NCI-H146 treated with DMSO at 0.1 percent for 48 hours (cell line): ENCODE results near the gene GRN.
"Not testable (repeated sequence)": the region's sequence is repeated elsewhere in the genome, so short reads cannot be mapped to it uniquely, and the experiment has no call there.

Experiments
- DNase-seq: peaks from one replicate; lab custom pipeline; 2025; ENCODE audit not compliant: unreplicated experiment; lab: John Stamatoyannopoulos, UW

The GRN gene

DNA sequence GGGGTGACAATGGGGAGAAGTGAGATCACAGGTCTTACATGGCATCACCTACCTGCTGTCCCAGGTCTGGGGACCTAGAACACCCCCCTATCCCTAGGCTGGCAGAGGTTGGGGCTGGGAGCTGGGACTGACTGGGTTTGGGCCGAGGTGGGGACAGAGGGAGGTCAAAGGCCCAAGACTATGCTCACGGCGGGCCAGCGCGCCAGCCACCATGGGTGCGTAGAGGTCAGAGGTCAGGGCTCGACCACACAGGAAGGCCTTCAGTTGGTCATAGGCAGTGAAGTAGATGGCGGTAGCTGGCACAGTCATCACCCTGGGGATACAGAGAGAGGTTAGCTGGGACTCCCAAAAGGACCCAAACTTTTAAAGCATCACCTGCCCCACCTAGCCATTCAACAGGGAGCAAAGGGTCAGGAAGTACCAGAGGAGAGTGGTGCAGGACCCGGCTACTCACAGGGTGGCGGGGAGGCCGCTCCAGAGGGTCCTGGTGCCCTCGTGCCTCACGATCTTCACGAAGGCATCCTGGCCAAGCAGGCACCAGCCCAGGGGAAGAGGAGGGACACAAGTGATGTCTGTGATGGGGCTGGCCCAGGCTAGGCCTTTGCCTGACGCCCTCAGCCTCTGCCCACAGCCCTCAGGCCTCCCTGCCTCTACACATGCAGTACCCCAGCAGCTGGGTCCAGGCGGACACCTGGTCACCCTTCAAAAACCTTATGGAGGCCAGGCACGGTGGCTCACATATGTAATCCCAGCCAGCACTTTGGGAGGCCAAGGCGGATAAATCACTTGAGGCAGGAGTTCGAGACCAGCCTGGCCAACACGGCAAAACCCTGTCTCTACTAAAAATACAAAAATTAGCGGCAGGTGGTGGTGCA lies 23.6 kb upstream of the GRN start:
- no peak for DNase-seq

DNA sequence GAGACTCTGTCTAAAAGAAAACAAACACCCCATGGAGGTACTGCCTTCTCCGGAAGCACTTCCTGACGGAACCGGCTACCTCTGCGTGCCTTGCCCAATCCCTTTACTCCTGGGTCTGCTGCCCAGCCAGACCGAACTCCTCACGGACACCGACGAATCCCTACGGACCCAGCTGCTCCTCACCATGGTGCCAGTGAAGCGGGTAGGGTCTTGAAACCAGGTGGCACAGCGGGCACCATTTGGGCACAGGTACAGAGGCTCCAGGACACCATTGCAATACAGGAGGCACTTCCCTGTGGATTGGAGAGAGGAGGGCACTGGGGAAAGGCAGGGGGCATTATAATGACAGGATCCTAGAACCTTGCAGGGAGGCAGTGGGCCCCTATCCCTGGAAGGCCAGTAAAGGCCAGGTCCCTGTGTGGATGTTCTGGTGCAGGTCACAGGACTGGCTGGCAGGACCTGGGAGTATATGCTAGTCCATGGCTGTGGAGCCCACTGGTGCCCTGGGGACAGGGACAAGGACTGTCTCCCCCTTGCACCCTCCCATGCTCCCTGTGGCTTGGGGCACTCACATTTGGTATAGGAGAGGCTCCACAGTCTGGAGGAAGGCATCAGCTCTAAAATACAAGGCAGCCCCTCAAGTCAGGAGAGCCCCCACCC lies 22.7 kb upstream of the GRN start:
- DNase-seq, result no peak

DNA sequence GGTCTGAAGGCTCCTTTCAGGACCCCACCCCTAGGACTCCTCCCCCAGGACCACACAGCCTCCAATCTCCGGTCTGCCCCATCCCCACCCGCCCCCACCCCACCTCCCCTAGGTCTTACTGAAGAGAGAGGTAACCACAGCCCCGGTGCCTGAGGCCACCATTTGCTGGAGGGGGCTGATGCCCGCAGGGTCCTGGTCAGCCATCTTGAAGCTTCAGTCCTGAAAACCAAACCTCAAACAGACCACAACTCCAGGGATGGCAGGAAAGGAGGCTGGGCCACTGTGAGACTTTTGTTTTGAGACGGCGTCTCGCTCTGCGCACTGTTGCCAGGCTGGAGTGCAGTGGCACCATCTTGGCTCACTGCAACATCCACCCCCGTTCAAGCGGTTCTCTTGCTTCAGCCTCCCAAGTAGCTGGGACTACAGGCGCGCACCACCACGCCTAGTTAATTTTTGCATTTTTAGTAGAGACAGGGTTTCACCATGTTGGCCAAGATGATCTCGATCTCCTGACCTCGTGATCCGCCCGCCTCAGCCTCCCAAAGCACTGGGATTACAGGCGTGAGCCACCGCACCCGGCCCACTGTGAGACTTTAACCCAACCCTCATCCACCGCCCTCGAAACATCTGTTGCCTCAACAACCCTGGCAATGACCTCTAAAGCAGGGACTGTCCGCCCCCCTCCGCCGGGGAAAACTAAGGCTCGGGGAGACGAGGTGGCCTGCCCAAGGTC lies 21.6 kb upstream of the GRN start:
- DNase-seq, result no peak

DNA sequence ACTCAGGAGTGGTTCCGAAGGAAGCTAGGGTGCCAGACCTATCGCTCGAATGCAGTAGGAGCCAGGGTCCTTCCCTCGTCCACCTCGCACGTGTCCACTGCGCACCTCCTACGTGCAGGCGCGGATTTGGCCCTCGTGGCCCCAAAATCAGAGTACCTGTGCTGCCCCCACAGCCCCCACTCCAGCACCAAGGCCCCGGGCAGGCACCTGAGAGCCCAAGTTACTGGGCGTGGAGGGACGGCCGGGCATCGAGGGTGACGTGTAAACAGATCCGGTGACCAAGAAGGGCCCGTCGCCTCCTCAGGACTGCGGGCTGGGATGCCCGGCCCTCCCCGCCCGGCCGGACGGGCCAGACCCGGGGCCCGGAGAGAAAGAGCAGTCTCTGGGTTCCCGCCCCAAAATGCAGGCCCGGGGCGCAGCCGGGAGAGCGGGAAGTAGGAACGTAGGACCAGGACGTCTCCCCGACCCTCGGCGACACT lies 21.0 kb upstream of the GRN start:
- no peak for DNase-seq

DNA sequence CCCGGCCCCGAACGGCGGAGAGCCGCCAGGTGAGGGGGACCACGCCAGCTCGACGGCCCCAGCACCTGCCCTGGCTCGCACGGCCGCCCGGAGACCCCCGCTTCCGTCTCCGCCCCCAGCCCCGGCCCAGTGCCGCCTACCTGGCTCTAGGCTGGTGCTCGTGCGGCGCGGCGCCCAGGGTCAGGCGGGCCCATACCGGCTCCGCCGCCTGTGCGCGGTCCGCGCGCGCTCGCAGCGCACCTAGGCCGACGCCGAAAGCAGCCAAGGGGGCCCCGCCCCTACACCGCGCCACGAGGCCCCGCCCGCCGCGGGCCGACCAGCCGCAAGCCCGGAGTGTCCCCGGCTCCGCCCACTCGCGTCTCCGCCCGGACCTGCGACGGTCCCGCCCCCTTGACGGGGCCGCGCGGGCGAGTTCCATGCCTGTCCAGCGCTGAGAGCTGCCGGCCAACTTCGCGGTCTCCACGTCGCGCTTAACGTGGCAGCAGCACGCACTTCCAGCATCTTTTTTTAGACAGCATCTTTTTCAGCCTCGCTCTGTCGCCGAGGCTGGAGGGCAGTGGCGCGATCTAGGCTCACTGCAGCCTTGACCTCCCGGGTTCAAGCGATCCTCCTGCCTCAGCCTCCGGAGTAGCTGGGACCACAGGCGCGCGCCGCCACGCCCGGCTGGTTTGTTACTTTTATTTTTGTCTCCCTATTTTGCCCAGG lies 20.4 kb upstream of the GRN start, which contains the start of gene SLC25A39:
Gene SLC25A39, minus strand, starts transcription at position 253 of the 705 bp plus-strand sequence. CDS start 1,261 bp downstream, outside the sequence.
- DNase-seq, result peak; percentile 62

DNA sequence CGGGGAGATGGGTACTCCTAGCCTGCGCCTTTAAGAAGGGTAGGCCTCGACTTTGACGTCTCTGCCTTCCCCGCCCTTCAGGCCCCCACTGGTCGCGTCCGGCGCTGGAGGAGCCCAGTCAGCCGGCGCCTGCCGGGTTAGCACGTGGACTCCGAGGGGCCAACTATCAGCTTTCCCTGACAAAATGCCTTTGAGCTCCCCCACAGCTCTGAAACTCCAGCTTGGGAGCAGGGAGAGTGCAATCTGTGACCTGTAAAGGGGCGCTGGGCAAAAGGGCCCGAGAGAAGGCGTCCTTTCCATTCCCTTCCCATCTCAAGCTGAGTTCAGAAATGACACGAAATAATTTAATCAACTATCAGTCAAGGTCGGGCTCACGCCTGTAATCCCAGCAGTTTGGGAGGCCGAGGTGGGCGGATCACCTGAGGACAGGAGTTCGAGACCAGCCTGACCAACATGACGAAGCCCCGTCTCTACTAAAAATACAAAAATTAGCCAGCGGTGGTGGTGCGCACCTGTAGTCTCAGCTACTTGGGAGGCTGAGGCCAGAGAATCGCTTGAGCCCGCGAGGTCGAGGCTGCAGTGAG lies 18.1 kb upstream of the GRN start:
- DNase-seq, result peak; percentile 88

DNA sequence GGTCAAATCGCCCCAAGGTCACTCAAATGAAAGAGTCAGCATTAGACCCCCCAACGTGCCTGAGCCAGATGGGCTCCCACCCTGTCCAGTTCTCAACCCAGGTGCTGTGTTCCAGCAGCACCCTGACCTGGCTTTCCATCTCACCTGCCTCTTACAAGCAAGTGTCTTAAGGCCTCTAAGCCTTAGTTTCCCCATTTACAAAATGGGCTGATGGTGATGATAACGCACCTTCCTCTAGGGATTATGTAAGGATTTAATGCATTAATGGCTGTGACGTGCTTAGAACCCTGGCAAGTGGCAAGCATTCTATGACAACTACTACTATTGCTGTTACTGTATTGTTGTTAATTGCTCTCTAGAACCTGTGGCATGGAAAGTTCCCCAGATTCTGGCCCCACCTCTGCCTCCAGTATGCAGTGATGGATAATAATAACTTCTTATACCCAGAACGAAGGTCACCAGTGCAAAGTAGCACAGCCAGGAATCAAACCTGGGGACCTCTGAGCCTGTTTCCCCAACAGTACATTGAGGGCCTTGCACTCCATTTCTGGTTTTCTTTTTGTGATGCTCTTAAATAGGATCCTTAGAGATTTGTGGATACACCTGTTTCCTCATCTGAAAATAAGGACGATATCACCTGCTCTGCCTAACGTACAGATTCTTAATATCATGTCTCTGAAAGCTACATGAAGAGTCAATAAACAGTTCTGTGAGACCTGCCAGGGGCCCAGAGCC lies 17.2 kb upstream of the GRN start:
- no peak for DNase-seq

DNA sequence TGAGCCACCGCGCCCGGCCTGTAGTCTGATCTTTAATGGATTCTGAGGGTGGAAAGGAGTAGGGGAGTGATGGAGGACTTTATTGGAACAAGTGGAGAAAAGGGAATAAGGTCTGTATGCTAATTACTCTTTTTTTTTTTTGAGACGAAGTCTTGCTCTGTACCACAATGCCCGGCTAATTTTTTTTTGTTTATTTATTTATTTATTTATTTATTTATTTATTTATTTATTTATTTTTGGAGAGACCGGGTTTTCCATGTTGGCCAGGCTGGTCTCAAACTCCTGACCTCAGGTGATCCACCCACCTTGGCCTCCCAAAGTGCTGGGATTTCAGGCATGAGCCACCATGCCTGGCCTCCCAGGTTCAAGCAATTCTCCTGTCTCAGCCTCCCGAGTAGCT lies 15.6 kb upstream of the GRN start:
- DNase-seq, result not testable (repeated sequence)

DNA sequence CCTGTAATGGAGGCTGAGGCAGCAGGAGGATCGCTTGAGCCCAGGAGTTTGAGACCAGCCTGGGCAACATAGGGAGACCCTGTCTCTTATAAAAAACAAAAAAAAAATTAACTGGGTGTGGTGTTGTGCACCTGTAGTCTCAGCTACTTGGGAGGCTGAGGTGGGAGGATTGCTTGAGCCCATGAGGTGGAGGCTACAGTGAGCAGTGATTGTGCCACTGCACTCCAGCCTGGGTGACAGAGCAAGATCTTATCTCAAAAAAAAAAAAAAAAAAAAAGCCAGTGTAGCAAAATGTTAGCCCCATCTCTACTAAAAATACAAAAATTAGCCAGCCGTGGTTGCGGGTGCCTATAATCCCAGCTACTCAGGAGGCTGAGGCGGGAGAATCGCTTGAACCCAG lies 14.8 kb upstream of the GRN start:
- DNase-seq, result not testable (repeated sequence)

DNA sequence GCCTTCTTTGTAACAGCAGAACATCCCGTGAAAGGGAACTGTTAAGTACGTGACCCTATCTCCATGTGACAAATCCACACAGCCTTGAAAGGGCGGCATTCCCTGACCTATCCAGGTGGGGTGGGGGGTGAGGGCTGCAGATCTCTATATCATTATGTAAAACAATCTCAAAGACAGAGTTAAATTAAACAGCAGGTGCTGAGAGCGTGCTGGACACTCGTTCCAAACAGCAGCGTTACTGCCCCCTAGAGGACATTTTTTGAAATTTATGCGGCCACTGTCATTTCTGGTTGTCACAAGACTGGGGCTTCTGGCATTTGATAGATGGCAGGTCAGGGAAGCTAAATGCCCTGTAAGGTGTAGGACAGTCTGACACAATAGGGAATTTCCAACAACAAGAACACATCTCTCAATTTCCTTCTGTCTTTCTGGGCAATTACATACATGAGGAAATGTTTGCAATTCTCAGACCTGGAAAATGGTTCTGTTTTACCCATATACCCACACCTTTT lies 13.8 kb upstream of the GRN start:
- DNase-seq, result peak; percentile 76

DNA sequence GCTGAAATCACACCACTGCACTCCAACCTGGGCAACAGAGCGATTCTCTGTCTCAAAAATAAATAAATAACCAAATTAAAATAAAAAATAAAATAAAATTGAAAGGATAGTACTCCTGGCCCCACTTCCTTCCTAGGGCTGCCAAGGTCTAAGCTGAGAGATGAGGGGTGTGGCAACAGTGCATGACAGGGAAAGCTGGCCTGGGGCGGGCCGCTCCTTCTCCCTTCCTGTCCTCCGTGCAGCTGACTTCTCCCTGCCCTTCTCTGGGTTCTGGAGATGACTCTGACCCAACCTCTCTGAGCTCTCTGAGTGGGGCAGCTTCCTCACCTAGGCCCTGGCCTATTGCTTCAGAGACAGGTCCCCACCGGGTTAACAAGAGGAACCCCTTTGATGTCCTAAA lies 11.7 kb upstream of the GRN start:
- no peak for DNase-seq

DNA sequence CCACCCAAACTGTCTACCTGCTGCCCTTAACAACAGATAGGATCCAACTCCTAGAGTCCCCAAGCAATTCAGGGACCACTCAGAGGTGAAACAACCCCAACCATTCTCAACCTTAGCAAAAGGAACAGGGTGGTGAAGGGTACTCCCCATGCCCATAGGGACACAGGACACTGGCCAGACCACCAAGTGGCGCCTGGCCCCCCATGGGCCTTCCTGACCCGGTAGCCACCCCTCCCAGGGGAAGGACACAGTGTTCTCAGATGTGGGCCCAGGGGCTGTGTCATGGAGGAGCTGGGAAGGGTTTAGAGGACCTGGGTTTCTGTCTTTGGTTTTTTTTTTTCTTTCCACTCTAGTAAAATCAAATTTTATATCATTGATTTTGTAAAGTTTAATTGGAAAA lies 10.8 kb upstream of the GRN start:
- no peak for DNase-seq

DNA sequence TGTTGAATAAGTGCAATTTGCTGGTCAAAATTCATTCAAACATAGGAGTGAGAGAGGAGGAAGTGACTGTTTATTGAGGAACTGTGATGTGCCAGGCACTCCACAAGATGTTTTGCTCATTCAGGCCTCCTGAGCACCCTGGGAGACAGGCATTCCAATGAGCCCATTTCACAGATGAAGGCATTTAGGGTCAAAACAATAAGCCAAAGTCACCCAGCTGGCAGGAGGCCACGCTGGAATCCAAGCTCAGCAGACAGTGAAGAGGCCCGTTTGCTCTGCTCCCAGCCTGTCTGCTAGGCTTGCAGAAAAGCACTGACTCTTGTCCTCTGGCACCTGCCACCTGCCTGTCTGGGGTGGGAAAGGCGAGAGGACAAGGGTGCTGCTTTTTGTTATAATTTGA lies 10.4 kb upstream of the GRN start:
- DNase-seq, result no peak

DNA sequence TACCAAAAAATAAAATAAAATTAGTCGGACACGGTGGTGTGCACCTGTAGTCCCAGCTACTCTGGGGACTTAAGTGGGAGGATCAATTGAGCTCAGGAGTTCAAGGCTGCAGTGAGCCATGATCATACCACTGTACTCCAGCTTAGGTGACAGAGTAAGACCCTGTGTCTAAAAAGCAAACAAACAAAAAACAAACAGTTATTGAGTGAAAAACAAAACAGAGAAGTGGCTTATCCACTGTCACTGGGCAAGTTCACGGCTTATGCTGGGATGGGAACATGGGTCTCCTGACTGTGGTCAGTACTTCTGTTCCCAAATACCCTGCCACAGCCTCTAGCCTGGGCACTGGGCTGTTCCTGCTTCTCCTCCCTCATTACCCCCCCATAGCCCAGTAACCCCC lies 9.5 kb upstream of the GRN start:
- no peak for DNase-seq

DNA sequence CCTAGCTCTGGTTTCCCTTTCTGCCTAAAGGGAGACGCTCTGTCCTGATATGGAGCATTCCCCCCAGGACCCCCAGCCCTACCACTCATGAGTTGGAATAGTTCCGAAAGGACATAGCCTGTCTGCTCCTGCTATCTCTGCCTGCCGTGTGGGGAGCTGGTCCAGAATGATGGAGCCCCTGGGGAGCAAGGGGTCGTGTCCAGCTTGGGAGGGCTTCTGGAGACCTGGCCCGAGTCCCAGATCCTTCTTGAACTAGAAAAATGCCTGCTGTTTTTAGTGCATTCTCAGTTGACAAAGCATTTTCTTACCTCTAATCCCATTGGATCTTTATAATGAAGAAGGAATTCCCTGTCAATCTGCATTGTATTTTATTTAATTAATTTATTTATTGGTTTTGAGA lies 9.1 kb upstream of the GRN start:
- no peak for DNase-seq

DNA sequence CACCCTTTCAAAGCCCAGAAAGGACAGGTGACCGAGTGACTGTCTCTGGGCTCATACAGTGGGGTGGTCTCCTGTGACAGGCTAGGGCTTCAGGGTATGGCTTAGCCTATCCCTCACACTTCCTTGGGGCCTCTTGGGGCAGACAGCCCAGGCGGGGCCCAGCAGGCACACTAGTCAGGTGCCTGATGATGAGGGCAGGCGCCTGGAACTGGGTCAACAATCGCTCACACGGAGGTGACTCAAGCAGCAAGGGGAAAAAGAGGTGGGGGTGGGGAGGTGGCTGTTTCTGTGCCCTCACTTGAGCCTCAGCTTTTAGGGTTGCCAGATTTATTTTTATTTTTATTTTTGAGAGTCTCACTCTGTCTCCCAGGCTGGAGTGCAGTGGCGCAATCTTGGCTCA lies 6.4 kb upstream of the GRN start:
- no peak for DNase-seq

DNA sequence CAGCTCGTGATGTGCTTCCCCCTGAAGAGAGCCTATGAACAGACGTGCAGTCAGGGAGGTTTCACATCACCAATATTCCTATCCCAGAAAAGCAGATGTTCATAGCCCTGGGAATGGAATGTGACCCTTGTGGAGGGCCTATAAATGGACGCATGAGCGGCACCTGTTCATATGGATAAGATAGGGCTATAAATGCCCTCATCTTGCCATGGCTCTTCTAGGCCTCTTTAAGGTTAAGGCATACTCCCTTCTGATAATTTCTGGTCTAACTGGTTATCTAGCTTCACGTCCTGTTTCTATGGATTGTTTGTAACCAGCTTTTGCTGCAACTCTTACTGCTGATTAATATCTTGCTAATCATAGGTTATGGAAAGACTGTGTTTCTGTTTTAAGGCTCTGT lies 4.5 kb upstream of the GRN start:
- DNase-seq, result not testable (repeated sequence)

DNA sequence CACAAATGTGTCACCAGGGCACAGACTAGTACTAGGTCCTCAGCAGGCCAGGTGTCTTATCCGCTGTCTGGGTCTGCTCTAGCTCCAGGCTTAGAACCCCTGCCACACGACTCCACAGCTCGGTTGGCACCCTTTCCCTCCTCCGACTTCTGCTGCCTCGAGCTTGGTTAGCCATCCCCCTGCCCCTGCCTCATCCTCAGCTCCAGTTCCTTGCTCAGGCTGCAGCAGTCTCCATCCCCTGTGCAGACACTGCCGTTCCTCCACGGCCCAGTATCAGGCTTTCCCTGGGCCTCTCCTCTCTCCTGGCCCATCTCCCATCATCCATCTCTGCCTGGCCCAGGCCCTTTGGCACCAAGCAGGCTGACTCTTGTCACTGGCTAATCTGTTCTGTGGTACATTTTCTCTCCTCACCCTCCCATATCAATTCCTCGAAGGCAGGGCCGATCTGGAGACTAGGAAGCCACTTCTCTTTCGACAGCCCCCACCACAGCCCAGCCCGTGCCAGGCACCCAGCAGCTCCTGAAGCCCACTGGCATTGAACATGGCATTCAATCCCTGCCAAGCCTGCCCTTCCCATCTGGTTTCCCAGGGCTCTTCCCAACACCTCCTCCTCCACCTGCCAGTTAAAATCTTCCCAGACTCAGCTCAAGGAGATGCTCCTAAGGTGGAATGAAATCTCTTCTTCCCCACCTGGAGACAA lies 1.4 kb upstream of the GRN start:
- no peak for DNase-seq

DNA sequence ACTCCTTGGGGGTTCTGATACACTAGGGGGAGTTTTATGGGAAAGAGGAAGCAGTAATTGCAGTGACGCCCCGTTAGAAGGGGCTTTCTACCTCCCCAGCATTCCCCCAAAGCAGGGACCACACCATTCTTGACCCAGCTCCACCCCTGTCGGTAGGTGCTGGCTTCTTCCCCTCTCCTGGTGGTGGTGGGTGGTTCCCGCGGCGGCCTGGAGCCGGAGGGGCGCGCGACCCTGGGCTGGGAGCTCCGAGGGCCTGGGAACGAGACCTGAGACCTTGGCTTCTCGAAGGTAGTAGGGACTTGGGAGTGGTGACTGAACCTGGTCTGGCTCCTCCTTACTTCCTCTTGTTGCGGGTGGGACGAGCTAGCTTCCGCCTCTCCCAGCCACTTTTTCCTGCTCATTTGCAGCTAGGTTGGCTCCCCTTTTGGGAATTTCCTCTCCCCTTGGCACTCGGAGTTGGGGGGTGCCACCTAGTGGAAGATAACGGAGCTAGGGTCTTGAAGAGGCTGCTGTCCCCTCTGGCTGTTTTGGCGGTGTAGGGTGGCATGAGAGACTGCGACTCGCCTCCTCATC lies 438 bp downstream of the GRN start:
- peak; percentile 55 for DNase-seq
